ENCODE results near the gene OBP2B. TPM values are rescaled to one million over a fixed set of nuclear protein-coding genes. Genes with fewer than 3 reads are reported as not detected.
"Not testable (repeated sequence)": the region's sequence is repeated elsewhere in the genome, so short reads cannot be mapped to it uniquely, and the experiment has no call there.

Gene OBP2B
- total RNA-seq, 1 donor from 2014 or later, result 0.30 TPM

GRCh38 chr9:133238272-133238850 lies 29.3 kb upstream of the OBP2B start:
- DNase-seq, result peak; percentile 68

GRCh38 chr9:133237035-133237731 lies 28.1 kb upstream of the OBP2B start:
- DNase-seq, result peak; percentile 74

GRCh38 chr9:133236291-133237034 lies 27.4 kb upstream of the OBP2B start:
- DNase-seq, result not testable (repeated sequence)

GRCh38 chr9:133235549-133236222 lies 26.6 kb upstream of the OBP2B start:
- DNase-seq, result no peak

DNA sequence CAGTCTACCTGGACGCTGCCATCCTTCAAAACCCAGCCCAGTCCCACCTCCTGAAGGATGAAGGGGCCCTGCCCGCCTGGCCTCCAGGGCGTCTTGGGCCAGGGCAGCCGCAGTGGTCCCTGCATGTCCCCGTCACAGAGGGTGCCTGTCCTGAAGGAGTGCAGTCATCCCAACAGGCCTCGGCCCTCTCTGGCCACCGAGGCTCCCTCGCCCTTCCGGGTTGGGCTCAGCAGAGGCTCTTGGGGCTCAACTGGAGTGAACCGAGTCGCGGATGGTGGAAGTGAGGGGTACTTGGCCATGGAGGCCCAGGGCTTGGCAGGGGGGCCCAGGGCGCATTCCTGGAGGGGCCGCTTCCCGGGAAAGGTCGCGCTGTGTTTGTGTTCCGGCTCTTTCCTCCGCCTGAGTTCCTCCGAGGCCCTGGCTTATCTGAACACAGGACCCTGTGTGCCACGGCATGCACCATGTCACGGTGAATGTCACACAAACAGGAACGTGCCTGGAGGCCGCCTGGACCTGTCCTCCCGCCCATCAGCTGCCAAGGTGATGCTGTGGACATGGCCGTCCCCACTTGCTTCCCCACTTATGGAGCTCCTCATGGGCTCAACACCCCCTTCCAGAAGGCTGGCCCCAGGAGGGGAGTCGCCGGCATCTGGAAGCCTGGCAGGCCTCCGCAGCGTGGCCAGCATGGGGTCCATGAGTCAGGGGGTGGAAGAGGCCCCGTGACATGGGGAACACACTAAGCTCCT lies 25.7 kb upstream of the OBP2B start:
- no peak for DNase-seq

DNA sequence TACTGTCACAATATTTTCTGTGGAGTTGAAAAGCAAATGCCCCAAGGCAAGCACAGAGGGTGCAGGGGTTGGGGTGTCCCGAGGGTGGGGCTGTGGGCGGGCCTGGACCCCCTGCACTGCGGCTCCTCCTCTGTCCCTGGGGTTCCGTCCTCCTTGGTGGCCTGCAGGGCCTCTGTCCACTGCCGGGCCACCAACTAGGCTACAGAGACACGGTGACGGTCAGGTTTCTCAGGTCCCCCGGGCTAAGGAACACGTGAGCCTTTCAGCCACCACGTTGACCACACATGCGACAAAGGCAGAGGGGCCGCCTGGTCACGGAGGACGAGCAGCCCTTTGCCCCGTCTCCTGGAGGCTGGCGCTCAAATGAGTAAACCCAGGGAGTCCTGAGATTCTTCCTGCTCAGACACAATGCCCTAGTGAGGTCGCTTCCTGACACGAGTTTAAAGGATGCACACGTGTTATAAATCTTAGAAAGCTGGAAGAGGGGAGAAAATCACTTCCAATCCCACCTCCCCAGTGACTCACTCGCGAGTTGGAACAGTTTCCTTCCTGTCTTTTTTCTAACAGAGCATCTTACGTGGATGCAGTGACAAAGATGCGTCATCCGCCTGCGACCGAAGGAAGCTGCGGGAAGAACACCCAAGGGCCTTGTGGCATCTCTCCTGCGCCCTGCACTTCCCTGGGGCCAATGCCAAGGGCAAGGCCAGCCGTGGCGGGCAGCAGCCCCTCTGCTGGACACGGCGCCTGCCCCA lies 24.8 kb upstream of the OBP2B start:
- no peak for DNase-seq

GRCh38 chr9:133231934-133232568 lies 23.0 kb upstream of the OBP2B start:
- DNase-seq, result not testable (repeated sequence)

GRCh38 chr9:133230514-133230913 lies 21.5 kb upstream of the OBP2B start:
- DNase-seq, result not testable (repeated sequence)

GRCh38 chr9:133230093-133230492 lies 21.0 kb upstream of the OBP2B start:
- no peak for DNase-seq

DNA sequence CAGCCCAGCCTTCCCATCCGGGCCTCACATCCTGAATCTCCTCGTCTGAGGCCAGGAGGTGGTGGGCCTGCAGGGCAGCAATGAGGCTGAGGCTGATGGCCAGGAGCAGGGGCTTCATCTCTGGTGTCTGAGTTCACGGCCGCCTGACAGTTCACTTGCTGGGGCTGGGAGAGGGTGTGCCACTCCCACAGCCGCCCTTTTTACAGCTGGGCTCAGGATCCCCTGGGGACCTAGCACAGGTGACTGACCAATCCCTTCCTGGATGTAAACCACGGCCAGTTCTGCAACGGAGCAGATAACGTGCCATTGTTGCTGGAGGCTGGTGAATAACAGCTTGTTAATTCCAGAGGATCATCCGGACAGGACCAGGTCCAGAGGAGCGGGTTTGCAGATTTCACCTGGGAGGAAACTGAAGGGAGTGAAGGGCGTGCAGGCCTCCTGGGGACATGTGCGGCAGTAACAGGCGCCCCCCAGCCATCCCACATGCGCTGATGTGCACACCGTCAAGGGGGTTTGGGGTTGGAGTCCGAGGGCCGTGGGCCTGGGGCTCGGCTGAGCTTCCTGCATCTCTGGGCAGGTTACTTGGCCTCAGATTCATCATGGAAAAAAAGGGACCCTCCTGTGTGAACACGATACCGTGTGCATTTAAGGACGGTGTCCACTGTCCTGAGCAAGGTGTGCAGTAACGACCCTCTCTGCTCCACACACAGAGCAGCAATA lies 19.6 kb upstream of the OBP2B start:
- DNase-seq, result not testable (repeated sequence)

DNA sequence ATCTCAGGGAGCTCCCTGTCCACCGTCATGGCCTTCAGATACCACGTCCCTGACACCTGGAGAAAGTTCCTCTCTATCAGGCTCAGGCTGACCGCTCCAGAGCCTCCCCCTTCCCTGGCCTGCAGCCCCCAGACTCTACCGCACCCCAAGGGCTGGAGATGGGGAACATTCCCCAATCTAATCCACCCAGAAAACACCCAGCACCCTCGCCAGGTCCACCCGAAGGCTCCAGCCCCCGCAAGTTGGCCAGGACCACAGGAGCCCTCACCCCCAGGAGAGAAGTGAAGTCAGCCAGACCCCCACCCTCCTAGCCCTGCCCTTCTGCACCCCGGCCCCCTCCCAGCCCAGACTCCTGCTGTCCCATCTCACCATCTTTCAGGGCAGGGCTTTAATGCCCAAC lies 18.9 kb upstream of the OBP2B start:
- DNase-seq, result not testable (repeated sequence)

DNA sequence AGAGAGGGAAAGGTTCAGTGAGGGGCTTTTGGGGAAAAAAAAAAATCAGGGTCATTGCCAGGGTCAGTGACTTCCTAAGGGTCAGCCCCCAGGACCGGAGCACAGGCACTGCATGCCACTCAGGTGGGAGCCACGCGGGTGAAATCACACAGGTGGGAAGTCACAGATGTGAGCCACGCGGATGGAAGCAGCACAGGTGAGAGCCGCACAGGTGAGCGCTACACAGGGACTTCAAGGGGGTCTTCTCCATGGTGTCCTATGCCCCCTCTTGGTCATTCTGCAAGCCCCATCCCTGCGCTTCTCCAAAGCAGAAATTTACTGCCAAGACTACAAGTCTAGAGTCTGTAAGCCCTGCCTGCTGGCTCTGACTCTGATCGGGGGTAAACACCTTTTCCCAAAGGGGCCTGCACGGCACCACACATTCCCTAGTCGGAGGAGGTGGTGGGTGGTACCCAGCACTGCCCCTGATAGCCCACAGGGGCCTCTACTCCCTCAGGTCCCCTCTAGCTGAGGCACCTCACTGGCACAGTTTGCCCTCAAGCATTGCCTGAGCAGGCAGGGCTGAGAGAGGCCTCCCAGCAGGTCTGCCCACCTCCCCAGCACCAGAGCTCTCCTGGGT lies 18.3 kb upstream of the OBP2B start:
- no peak for DNase-seq

GRCh38 chr9:133226219-133227171 lies 17.4 kb upstream of the OBP2B start:
- DNase-seq, result no peak

DNA sequence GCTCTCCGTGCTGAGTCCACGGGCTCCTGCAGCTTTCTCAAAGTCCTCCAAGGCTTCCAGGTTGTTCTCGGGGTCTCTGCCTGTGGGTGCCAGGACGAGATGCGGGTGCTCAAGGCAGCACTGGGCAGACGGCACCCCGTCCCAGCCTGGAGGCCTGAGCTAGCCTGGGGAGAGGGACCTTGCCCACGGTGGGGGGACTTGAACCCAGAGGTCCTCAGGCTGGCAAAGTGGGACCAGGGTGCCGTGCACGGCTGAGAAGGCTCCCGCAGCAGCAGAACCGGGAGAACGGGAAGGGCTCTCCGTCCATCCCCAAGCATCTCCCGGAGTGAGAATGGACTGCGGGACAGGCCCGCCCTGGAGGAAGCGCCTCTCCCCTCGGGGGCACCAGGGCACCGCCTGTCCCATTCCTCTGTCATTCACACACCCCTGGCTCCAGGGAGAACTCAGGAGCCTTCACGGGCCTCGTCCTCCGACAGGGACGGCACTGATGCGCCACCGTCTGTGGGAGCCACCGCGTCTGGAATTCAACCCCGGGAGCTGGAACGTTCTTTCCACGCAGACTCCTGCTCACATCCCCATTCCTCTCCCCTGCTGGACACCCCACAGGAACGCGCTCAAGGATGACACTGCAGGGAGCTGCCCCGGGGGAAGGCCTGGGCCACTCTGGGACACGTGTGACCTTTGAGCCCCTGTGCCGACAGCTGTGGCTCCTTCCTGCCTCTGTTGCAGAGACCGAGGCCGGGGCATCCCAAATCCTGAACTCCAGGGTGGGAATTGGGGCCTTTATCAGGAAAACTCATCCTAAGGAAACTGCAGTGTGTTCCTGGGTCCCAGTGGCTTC lies 16.3 kb upstream of the OBP2B start:
- no peak for DNase-seq

DNA sequence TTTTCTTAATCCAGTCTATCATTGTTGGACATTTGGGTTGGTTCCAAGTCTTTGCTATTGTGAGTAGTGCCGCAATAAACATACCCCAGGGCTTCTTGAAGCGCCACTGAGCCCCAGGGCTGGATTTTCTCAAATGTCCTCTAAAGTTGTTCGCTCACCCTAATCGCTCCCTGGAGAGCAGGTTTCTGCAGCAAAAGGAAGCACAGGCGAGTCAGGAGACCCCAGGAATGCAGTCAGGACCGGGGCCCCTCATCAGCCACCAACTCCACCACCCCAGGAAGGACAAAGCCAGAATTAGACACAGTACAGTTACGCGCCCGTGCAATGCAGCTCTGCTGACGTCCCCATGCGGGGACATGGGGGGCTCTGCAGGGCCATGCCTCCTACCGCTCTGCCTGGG lies 15.7 kb upstream of the OBP2B start:
- DNase-seq, result no peak

DNA sequence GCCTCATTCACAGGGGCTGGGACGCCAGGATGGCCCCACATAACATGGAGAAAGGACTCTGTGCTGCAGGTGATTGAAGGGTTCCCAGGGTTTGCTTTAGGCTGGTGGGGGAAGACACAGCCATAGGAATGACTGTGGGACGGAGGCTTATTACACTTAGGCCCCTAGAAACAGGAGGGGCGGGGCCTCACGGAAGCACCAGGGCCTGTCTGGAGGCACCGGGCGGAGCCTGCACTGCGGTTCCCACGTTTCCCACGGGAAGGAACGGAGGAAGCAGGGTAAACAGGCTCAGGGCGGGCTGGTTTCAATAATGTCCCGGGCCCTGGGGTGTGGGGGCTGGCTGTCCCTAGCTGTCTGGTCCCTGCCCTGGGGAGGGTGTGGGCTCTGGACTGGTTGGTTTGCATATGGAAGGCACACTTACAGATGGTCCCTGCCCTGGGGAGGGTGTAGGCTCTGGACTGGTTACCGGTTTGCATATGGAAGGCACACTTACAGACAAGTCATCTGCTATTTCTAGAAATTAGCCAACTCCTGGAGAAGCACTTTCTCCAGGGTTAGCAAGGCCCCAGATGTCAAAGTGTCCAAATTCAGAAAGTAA lies 14.2 kb upstream of the OBP2B start:
- DNase-seq, result not testable (repeated sequence)

DNA sequence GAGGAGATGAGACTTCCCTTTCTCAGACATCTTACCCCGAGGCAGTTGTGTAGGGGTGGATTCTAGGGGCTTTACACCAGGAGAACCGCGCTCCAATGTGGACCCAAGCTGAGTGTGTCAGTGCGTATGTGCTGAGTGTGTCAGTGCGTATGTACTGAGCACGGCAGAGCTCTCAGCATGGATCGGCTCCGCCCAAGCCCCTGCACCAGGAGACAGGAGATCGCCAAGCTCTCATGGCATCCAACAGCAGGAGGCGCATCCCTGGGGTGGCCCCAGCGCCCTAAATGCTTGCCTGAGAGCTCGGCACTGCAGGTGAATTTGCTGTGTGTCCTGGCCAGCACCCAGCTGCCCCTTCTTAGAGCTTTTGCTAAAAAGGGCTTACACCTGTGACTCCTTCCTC lies 12.9 kb upstream of the OBP2B start:
- not testable (repeated sequence) for DNase-seq

Measured in skin of body (tissue), 2 donors.